Activated CD4-positive, CD25-positive, alpha-beta regulatory T cell treated with anti-CD3 and anti-CD28 coated beads, Interleukin-2, amount 50 U/mL, for 16 hours (primary cell): Measurements from ENCODE around the gene MVK.

Source experiments
- DNase-seq: peaks from one replicate; pipeline ENCODE4 v3.0.0-alpha.2; 2020; ENCODE audit warnings: low read depth, low spot score

Gene MVK

GRCh38 chr12:109563291-109564284 is 10.0 kb upstream of the MVK start:
- no peak for DNase-seq

- no peak for DNase-seq
Measured at GRCh38 chr12:109566424-109566823, 7.2 kb upstream of the MVK start.

DNA sequence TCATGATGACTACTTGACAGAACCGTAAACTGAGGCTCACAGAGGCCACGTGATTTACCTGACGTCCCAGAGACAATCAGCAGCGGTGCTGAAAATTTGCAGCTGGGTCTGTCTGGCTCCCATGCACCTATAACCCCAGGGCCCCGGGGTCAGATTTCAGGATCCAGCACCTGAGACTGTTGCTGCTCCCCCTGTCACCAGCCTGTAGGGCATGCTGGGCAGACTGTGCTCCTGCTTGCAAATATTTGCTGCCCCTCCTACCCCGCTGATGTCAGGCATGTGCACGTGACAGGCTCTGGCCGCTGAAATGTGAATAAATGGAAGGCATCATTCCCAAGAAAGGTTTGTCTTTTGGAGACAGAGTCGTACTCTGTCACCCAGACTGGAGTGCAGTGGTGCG is 6.3 kb upstream of the MVK start:
- no peak for DNase-seq

- DNase-seq = no peak
Measured at GRCh38 chr12:109567967-109568366, 5.6 kb upstream of the MVK start.

DNA sequence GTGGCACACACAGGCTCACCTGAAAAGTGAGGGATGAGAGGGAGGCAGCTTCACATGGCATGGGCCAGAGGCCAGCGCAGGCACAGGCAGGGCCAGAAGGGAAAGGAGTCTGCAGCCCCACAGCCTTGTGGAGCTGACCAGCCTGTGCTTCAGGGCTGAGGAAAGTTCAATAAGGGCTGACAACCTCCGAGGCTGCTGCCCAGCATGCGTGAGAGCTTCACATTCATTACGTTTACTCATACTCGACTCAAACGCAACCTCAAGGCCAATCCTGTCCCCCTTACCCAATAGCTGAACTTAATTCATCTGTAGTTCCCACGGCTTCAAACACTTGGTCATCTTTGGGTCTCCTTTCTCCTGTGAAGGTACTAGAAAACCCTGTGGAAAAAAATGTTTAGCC is 5.1 kb upstream of the MVK start:
- no peak for DNase-seq

GRCh38 chr12:109571773-109572505 is 1.7 kb upstream of the MVK start:
- no peak for DNase-seq

DNA sequence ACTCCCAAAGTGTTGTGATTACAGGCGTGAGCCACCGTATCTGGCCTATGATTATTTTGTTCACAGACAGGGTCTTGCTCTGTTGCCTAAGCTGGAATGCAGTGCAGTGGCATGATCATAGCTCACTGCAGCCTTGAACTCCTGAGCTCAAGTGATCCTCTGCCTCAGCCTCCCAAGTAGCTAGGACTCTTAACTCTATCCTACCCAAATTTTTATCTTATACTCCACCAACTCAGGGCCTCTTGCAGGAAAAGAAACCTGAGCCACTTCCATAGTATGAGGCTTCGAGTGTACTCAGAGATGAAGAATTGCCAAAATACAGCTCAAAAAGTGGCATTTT is 1.1 kb upstream of the MVK start:
- no peak for DNase-seq

DNA sequence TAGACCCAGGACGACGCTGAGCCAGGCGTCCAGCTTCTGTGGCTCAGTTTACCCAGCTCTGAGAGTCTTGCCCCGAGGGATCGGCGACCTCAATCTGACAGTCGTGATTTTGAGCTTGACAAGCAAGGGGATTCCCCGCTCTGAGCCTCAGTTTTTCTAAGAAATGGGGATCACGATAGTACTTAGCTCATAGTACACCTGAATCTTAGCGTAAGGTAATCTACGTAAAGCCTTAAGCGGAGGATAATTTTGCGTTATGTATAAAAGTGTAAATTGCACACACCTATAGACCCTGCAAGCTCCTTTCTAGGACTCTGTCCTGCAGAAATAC is 285 bp downstream of the MVK start:
- DNase-seq = no peak

GRCh38 chr12:109575683-109576082 is 2.1 kb downstream of the MVK start:
- no peak for DNase-seq

DNA sequence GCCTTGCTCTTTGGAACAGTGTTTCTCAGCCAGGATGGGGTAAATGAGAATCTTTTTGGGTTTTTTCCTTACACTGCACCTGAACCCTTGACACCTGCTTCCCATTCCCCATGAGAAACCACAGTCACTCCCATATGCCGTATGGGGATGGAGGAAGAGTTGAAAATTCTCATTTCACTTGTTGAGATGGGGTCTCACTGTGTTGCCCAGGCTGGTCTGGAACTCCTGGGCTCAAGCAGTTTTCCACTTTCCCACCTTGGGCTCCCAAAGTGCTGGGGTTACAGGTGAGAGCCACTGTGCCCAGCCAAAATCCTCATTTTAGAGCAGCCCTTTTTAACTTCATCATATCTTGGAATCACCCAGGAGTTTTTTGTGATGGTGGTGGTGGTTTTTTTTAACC is 3.7 kb downstream of the MVK start:
- DNase-seq = no peak

DNA sequence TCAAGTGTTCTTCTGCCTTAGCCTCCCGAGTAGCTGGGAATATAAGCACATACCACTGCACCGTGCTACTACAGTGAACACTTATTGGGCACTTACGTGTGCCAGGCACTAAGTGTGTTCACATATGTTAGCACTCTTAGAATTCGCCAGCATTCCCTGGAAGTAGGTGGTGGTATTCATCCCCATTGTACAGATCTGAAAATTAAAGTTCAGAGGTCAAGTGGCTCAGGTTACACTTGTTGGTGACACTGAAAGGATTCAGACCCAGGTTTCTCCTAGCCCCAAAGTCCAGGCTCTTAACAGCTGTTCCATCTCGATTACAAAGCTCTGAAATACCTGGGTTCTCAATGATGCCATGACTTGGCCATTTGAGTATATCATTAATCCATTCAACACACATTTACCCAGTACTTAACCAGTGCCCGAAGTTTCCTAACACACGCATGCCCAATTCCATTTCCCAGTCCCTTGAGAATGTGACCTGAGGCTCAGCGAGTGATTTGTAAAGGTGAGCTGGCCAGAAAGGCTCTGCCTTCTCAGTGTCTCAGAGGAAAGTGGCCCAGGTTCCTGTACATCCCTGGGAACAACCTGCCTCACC is 4.8 kb downstream of the MVK start:
- no peak for DNase-seq

- DNase-seq = no peak
Measured at GRCh38 chr12:109579639-109580038, 6.0 kb downstream of the MVK start.

GRCh38 chr12:109580272-109580671 is 6.7 kb downstream of the MVK start:
- DNase-seq = no peak

DNA sequence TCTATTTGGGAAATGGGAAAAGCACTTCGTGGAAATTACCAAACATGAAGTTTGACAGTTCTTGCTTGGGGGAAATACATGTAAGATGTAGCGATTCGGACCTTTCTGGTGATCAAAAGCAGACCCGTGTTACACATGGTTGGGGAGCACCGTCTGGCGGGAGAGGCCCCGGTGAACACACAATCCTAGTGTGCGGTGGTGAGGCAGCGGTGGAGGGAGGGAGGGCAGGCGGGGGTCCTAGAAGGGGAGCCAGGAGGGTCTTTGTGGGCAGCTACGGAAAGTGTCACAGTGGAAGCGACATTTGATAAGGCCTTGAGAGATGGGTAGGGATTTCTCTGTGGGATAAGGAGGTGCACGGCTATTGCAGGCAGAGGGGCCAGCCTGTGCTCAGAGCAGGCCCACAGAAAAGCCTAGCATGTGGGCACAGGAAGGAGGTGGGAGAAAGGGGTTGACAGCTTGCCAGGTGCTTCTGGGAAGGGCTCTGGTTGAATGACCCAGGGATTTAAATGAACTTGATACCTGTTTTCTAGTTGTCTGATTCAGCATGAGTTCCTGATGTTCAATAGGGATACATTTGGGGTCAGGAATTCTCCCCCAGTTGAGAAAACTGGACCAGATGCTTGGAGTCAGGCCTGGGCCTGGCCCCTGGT is 7.2 kb downstream of the MVK start:
- no peak for DNase-seq

DNA sequence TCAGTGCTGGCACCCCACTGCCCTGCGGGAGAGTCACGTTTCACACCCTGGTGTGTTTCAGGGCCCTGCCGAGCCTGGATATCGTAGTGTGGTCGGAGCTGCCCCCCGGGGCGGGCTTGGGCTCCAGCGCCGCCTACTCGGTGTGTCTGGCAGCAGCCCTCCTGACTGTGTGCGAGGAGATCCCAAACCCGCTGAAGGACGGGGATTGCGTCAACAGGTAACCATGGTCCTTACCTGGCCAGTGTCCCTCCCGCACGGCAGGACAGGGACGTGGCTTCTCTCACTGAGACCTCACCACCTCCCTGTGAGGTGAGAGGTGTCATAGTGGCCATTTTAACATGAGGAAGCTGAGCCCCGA is 7.7 kb downstream of the MVK start:
- DNase-seq = no peak

GRCh38 chr12:109581856-109582255 is 8.3 kb downstream of the MVK start:
- no peak for DNase-seq

DNA sequence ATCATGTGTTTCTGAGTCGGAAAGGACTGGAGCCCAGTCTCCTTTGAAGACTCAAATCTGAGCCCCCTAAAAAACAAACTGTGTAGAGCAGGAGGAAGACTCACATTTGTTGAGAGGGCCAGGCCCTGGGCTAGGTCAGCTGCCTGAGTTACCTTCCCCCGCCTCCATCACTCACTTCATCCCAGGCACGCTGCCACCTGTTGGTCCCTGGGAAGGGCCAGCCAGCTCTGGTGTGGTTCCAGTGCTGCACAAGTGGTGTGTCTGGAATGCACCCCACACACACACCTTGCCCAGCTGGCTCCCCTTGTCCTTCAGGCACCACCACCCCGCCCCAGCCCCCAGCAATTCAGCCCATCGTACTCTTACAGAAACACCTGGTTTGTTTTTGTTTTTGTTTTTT is 9.0 kb downstream of the MVK start:
- no peak for DNase-seq

- no peak for DNase-seq
Measured at GRCh38 chr12:109583733-109584132, 10.1 kb downstream of the MVK start.

DNA sequence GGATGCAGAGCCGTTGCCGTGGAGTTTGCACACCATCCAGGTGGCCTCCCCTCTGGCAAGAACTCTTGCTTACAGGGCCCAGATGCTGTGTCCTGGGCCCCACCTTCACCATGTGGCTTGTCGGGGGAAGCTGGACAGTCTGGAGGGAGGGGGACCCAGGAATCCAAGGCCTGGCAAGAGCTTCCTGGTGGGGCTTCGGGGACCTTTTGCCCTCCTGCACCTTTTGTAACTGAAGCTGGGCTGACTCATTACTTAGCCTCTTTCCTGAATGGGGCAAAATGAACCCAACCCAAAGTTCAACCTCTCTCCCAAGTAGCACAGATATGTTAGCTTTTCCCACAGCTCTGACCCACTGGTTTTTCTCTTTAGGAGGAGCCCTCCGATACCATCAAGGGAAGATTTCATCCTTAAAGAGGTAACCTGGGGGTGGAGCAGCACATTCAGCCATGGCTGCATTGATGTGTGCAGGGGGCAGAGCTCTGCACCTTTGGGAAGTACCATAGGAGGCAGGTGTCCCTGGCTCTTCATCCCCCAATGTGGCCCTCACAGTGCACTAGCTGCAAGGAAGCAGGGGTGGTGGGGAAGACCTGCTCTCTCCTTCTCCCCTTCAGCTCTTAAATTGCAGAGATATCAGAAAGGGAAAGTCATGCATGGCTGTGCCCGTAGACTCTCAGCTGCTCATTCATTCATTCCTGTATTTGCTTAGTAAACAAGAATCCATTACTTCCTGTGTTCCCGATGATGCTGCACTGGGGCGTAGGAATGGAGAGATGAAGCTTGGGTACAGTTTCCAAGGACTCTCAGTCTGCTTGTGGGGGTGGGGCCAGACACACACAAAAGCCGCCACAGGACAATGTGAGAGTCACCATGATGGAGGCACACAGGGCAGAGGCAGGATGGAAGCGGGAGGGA is 13.0 kb downstream of the MVK start:
- DNase-seq = no peak

- no peak for DNase-seq
Measured at GRCh38 chr12:109587921-109588320, 14.3 kb downstream of the MVK start.
